Head of caudate nucleus (tissue), 42 donors: Measurements from ENCODE around the gene METRNL.
"Not testable (repeated sequence)": the region's sequence is repeated elsewhere in the genome, so short reads cannot be mapped to it uniquely, and the experiment has no call there.

Experiments used
- DNase-seq, 42 donors: peaks; one replicate each; pipeline versions ENCODE4 v3.0.0 to v3.0.0-alpha.2; 2020 to 2021; ENCODE audit warnings: mixed read lengths in 7 of 42
- intact Hi-C: fragments of 100-400 bp; cut with DNase I; formaldehyde crosslinking; loops from one replicate; pipeline ENCODE4 v1.15.0; 2022

METRNL gene

GRCh38 chr17:83064021-83064731, 15.2 kb upstream of the METRNL start:
- intact Hi-C loops: no loop called here
- peak in 9 of 42 donors; percentile 2 to 36 (median 8) for DNase-seq

- DNase-seq: peak in 11 of 42 donors; percentile 3 to 37 (median 9)
- intact Hi-C loops: no loop called here
These were observed 14.4 kb upstream of the METRNL start for GRCh38 chr17:83064732-83065659.

- intact Hi-C loops: no loop called here
- peak in 4 of 42 donors; percentile 1 to 25 (median 13) for DNase-seq
These were observed 13.5 kb upstream of the METRNL start for GRCh38 chr17:83065660-83066542.

GRCh38 chr17:83066543-83066890, 12.9 kb upstream of the METRNL start:
- intact Hi-C loops: not testable (repeated sequence)

DNA sequence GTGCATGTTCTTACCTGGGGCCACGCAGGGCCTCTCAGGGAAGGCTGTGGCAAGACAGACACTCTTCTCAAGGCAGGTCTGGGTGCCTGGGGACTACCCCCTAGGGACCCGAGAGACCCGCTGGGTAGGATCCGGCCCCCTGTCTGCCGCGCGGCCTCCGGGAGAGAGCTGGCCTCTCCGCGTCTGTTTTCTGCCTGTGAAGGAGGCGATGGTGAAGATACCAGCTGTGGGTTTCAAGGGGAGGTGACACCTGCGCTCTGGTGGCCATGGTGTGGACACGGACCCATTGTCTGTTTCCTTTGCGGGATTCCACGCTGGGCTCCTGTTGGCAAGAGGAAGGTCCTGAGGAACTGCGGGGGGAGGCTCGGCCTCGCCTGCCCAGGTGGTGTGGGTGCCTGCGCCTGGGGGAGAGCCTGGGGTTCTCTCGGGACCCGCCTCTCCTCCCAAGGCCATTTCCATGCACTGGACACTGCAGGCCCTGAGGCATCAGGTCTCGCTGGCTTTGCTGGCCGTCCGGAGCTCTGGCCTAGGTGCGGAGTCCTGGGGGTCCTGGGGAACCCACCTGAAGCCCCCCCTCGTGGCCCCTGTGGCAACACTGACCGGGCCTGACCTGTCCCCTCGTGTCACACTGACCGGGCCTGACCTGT, 12.2 kb upstream of the METRNL start:
- peak in 1 of 42 donors; percentile 3 for DNase-seq
- intact Hi-C loops: no loop called here

More at GRCh38 chr17:83066543-83066890, 12.9 kb upstream of the METRNL start:
- DNase-seq: peak in 1 of 42 donors; percentile 0

GRCh38 chr17:83067718-83068261, 11.6 kb upstream of the METRNL start:
- intact Hi-C loops: no loop called here
- no peak for DNase-seq

DNA sequence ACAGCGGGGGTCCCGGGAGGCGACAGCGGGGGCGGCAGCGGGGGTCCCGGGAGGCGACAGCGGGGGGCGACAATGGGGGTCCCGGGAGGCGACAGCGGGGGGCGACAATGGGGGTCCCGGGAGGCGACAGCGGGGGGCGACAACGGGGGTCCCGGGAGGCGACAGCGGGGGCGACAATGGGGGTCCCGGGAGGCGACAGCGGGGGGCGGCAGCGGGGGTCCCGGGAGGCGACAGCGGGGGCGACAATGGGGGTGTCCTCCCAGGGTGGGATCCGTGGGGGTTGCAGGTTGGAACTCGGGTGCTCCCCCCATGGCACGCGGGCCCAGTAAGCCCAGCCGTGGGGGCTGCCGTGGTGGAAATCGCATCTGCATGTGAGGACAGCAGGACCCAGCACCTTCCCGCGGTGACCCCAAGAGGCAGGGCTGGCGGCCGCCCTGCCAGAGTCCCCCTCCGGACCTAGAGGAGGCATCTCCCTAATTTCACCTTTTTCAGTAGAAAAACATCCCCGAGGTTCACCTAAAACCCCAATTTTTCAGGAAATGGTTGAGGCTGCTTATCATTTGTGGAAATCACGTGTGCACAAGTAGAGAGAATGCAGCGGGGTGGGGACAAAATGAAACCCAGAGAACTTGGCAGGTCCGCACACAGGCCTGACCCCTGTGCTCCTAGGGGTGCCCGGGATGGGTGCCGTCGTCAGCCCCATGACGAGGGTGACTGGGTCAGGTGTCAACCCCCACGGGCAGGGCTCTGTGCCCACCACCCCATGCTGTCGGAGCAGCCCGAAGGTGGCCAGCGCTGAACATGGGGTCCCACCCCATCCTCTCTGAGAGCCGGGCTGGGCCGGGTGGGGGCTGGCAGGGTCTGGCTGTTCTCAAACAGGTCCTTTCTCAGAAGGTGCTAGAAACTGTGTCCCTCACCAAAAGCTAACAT, 10.5 kb upstream of the METRNL start:
- intact Hi-C loops: no loop called here
- no peak for DNase-seq

GRCh38 chr17:83069571-83069906, 9.9 kb upstream of the METRNL start:
- intact Hi-C loops: no loop called here

GRCh38 chr17:83069931-83070742, 9.3 kb upstream of the METRNL start:
- peak in 1 of 42 donors; percentile 32 for DNase-seq
- intact Hi-C loops: no loop called here

More at GRCh38 chr17:83069571-83069906, 9.9 kb upstream of the METRNL start:
- DNase-seq: no peak

GRCh38 chr17:83070800-83071341, 8.5 kb upstream of the METRNL start:
- DNase-seq: no peak
- intact Hi-C loops: no loop called here

GRCh38 chr17:83071365-83071764, 8.0 kb upstream of the METRNL start:
- no peak for DNase-seq
- intact Hi-C loops: no loop called here

- no peak for DNase-seq
- intact Hi-C loops: no loop called here
These were observed 7.3 kb upstream of the METRNL start for GRCh38 chr17:83071966-83072562.

GRCh38 chr17:83072600-83073358, 6.6 kb upstream of the METRNL start:
- no peak for DNase-seq
- intact Hi-C loops: no loop called here

DNA sequence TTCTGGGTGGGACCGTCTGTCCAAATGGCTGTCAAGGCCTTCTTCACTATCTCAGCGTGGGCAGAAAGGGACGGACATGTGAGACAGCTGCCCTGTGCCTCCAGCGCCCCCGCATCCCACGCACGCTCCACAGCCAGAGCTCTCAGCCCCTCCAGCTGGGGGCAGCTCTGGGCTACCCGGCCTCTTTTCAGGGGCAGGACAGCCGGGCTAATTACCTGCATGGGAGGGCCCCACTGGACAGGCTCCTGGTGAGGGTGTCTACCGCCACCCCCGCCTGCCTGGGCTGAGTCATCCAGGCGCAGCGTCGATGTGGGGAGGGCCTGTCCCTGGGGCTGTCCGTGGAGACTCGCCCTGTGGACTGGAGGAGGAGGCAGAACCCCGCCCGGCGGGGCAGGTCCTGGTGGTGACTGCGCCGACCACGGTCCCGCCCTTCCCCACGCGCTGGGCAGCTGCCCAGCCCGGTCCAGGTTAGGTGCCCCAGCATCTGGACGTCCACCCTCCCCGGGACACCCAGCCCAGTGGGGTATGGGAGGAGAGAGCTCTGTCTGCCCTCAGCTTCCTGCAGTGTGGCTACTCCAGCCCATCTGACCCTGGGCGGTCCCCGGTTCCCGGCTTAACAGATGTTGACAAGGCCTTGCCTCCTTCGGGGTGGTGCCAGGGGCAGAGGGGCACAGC, 5.9 kb upstream of the METRNL start:
- intact Hi-C loops: no loop called here

More for the DNA sequence above, 5.9 kb upstream of the METRNL start:
- no peak for DNase-seq
